ENCODE data around the gene LRRC45.
A peak's percentile ranks its signal among the peaks of the same experiment; 100 is the strongest.
"Not testable (repeated sequence)": the region's sequence is repeated elsewhere in the genome, so short reads cannot be mapped to it uniquely, and the experiment has no call there.

The LRRC45 gene

DNA sequence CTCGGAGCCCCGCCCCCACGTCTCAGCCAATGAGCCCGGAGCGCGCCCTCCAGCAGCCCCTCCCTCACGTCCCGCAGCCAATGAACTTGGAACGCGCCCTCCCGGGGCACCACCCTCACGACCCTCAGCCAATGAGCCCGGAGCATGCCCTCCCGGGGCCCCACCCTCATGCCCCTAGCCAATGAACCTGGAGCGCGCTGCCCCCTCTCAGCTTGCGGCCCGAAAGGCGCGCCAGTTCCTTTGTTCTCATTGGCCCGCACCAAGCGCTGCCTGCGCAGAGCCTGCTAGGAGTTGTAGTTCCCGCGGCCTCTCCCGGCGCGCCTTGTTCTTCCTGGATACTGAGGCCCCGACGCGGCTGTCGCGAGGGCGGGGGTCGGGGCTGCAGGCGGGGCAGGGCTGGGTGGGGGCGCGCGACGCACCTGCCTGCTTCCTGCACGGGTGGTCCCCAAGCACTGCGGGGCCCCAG is at the start of gene LRRC45:
Gene LRRC45 (plus strand): TSS at position 325 of the 466 bp plus-strand sequence. CDS start 339 bp downstream, outside the sequence.
- DNase-seq, result peak; percentile 77 to 100 (median 100)

DNA sequence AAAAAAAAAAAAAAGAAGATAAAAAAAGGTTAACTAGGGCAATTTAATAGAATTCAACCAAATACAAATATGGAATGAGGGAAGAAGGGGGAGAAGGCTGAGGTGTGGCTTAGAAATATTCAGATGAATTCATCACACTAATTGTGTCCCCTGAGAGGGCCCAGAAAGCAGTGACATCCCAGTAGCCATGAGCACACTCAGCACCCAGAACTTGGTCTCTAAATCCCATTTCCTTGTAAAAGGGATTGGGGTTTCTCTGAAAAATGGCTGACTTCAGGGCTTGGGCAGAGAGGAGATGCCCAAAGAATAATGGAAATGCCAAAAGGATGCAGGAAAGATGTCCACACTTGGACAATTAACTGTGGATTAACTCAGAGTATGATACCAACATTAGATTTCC is 49.7 kb upstream of the LRRC45 start:
- no peak for DNase-seq

DNA sequence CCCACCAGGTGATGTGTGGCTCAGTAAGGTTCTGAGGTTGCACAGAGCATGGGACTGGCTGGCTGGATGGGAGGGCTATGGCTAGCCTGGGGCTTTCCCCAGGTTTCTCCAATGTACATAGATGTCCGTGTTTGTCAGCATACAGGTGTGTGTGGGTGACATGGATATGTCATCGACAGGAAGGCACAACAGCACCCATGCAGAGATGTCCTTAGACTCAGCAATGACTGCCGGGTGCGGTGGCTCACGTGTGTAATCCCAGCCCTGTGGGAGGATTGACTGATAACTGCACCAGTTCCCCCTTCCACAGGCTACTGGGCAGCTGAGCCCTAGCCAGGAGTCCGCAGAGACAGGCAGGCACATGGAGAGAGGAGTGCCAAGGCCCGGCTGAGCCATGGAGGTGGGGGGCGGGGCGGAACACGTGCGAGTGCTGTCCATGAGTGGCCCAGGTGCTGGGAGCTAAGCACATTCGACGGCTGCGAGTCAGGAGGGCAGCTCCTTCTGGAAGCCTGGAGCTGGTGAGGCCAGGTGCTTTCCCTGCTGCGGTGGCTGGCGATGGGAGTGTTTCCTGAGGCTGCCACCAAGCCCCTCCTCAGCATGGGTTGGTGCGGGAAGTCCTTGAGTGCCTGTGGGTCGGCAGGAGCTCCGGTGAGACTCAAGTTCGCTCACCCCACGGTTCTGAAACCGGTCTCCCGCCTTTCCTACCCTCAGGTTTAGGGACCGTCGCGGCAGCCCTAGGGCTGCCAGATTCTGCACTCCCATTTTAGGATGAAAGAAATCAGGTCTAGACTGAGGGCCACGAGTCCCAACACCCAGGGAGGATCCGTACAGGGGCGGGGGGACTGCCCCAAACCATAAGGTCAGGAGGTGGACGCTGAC is 46.5 kb upstream of the LRRC45 start:
- DNase-seq, result no peak

DNA sequence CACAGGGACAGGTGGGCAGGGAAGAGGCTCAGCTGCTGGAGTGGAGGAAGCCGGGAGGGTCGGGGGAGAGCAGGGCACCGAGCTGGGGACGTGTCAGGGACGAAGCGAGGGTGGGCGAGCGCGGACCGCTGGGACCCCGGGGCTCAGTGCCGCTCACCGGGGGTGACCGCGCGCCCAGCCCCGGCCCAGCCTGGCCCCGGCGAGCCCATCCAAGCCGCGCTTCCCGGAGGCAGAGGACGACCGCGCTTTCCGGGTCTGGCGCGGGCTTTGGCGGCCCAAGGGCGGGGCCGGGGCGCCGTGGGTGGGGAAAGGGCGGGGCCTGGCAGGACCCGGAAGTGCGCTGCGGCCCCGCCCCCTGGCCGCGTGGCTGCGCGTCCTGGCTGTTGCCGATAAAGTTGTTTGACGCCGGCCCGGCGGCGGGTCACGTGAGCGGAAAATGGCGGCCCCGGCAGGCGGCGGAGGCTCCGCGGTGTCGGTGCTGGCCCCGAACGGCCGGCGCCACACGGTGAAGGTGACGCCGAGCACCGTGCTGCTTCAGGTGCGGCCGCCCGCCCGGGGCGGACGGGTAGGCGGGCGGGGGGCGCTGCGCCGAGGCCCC is 45.8 kb upstream of the LRRC45 start, which contains the start of gene ASPSCR1:
Gene ASPSCR1 (plus strand): TSS at position 419 of the 598 bp plus-strand sequence. CDS start 18 bp downstream, at position 437.
- peak in 54 of 56 donors; percentile 40 to 91 (median 77) for DNase-seq

DNA sequence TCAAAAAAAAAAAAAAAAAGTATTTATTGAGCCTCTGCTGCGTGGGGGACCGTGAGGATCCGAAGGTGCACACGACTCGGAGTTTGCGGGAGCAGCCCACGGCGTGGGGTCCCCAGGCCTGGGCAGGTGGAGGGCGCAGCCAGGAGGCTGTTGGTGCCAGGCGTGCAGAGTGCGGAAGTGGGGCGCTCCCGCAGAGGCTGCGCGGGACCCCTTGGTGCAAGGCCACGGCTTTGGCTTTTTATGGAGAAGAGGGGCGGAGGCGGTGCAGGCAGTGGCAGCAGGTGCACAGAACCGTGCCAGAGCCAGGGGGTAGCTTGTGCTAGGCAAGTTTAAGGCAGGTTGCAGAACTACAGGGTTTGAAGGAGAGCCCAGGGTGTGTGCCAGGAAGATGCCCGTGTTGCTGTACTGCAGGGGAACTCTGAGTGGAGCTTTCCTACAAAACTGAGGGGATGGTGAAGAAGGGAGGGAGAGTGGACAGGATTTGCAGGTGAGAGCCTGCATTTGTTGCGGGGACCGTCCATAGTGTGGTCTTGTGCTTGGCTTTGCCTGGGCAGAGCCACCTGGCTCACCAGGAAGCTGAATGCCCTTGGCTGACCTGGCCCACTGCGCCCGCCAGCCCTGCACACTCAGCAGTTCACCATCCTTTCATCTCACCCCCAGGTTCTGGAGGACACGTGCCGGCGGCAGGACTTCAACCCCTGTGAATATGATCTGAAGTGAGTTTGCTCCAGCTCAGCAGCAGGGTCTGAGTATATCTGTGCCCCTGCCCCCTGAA is 44.4 kb upstream of the LRRC45 start:
- DNase-seq, result no peak

DNA sequence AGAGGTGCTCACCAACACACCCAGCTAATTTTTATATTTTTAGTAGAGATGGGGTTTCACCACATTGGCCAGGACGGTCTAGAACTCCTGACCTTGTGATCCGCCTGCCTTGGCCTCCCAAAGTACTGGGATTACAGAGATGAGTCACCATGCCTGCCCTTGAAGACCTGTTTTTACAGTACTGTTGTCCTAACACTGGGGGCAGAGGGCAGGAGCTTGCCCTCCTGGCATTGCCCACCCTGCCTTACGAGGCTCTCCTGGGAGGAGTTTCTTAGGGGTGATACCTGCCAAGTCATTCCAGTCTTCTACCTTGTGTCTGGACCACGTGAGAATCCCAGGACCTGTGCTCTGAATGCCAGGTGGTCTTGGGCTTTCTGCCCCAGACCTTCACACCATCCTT is 43.0 kb upstream of the LRRC45 start:
- no peak for DNase-seq

DNA sequence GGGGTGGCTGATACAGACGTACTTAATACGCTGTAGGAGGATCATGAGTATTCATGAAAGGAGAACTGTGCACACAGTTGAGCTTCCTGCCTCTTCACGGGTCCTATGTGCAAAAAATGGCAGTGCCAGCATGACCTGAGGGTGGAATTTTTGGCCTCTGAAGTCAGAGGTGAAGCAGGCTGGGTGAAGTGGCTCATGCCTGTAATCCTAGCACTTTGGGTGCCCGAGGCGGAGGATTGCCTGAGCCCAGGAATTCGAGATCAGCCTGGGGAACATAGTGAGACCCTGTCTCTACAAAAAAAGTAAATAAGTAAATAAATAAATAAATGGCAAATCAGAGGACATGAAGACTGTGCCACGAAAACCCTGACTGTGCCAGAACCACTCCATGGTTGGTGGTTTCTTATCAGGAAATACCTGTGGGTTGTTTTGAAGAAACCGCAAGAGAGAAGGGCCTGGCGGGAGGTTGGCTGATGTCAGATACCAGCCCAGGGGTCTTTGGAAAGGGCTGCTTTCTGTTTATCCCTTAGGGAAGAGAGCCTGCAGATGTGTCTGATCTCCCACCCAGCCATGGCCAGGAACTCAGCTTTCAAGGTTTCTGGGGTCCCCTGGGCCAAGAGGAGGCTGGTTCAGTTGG is 42.3 kb upstream of the LRRC45 start:
- DNase-seq, result no peak

DNA sequence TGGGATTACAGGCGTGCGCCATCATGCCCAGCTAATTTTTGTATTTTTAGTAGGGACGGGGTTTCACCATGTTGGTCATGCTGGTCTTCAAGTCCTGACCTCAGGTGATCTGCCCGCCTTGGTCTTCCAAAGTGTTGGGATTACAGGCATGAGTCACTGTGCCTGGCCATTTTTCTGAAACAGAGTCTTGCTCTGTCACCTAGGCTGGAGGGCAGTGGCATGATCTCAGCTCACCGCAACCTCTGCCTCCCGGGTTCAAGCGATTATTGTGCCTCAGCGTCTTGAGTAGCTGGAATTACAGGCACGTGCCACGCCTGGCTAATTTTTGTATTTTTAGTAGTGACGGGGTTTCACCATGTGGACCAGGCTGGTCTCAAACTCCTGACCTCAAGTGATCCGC is 41.6 kb upstream of the LRRC45 start:
- not testable (repeated sequence) for DNase-seq

DNA sequence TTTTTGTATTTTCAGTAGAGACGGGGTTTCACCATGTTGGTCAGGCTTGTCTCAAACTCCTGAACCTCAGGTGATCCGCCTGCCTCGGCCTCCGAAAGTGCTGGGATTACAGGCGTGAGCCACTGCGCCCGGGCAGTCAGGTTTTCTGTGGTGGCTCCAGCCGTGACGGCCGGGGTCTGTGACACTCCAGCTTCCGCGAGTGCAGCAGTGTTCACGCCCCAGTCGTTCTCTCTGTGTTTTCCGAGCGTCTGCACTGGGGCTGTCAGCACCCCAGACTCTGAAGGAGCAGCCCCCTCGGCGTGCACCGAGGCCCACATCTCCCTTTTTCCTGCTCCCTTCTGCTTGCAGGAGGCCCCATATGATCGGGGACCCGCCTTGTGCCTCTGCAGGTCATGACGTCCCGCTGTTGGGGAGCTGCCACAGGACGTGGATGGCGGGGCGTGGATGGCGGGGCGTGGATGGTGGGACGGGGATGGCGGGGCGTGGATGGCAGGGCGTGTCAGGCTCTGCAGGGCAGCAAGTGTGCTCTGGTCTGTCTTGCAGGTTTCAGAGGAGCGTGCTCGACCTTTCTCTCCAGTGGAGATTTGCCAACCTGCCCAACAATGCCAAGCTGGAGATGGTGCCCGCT is 40.0 kb upstream of the LRRC45 start:
- DNase-seq, result no peak

DNA sequence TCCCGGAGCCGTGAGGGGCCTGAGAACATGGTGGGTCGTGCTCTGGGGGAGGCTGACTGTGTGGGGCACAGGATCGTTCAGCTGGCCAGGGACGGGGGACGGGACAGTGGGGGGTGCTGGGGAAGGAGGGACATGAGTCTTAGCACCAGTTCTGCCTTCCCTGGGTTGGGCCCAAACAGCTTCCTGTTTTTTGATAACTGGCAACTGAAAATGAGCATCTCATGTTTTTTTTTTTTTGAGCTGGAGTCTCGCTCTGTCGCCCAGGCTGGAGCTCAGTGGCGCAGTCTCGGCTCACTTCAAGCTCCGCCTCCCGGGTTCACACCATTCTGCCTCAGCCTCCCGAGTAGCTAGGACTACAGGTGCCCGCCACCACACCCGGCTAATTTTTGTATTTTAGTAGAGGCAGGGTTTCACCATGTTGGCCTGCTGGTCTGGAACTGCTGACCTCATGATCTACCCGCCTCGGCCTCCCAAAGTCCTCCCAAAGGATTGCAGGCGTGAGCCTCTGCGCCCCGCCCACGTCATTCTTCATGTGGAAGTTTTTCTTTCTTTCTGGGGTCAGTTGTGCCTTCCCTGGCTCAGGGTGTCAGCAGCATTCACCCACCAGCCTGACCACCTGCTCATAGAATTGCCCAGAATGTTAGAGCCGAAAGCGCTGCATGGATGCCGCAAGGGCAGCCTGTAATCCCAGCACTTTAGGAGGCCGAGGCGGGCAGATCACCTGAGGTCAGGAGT is 39.3 kb upstream of the LRRC45 start:
- no peak for DNase-seq

DNA sequence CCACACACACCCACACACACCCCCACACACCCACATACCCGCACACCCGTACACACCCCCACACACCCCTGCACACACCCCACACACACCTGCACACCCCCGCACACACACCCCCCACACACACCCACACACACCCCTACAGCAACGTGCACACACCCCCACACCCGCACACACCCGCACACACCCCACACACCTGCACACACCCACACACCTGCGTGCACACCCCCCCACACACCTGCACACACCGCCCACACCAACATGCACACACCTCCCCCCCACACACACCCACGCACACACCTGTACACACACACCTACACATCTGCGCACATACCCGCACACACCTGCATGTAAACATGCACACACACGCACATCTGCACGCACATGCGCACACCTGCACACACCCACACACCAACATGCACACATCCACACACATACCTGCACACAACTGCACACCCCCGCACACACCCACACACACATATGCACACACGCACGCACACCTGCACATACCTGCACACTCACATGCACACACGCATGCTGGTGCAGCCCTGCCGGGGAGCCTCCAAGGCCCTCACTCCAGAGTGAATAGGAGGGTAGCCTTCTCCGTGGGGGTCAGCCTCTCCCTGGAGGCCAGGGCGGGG is 38.2 kb upstream of the LRRC45 start:
- DNase-seq, result no peak

DNA sequence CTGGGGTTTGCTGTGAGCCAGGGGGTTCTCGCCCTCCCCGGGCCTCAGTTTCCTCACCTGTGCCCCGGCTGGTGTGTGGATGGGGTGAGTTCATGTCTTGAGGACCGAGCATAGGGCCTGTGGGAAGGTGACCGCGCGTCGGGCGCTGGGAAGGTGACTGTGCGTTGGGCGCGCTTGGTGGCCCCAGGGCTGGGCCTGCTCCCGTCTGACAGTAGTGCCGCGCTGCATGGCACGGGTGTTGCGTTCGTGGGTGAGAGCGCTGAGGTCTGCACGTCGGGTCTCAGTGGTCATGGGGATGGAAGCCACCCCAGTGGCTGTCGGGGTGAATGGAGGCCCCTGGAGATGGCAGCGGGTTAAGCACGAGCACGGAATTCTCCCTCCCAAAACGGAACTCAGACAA is 36.5 kb upstream of the LRRC45 start:
- DNase-seq, result no peak

DNA sequence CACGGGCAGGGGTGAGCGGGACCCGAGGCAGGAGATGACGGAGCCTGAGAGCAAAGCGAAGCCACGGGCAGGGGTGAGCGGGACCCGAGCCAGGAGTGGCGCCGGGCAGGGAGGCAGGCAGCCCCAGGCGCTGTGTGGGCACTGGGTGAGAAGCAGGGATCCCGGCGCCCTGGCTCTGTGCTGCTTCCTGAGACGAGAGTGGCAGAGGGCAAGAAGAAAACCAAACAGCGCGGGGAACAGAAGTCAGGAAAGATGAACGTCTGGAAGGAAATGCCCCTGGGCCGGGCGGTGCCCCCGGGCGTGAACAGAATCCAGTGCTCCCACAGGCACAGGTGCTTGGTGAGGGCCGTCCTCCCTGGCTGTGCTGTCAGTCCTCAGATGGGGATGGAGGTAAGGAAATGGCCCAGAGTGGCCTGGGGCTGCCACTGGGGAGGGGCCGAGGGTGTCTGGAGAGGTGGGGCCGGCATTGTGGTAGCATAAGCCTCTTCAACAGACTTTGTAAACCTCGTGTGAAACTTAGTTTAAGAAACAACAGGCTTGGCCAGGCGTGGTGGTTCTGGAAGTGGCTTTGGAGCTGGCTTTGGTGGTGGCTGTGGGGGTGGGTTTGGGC is 35.8 kb upstream of the LRRC45 start:
- DNase-seq, result no peak

DNA sequence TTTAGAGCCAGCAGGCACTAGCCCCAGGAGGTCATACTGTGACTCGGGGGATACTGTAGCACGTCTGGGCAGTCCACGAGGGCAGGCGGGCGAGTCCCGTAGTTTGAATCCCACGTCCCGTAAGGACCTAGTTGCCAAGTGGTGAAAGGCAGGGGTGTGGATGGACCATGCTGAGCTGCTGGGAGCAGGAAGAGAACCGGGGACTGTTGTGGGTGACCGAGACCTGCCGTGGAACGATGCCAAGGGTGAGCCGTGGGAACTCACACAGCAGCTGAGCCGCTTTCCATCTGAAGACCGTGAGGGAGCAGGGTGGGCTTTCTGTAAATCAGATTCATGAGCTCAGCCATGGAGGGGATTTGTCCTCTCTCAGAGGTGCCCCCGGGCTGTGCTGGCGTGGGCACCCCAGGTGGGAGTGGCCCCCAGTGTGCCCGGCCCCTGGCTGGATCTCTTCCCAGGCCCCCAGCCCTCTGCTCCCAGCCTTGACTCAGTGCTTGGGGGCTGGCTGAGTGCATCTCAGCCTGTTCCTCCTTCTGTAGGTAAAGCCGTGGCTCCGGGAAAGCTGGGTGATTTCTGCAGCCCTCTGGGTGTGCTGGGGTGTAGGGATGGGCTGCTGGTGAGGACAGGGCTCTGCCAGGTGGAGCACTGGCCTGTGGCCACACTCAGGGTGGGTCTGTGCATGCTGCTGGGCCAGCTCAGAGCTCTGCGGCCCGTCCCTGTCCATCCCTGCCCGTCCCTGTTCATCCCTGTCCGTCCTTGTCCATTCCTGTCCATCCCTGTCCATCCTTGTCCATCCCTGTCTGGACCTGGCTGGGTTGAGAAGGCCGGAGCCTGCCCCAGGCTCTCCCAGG is 32.0 kb upstream of the LRRC45 start:
- no peak for DNase-seq

DNA sequence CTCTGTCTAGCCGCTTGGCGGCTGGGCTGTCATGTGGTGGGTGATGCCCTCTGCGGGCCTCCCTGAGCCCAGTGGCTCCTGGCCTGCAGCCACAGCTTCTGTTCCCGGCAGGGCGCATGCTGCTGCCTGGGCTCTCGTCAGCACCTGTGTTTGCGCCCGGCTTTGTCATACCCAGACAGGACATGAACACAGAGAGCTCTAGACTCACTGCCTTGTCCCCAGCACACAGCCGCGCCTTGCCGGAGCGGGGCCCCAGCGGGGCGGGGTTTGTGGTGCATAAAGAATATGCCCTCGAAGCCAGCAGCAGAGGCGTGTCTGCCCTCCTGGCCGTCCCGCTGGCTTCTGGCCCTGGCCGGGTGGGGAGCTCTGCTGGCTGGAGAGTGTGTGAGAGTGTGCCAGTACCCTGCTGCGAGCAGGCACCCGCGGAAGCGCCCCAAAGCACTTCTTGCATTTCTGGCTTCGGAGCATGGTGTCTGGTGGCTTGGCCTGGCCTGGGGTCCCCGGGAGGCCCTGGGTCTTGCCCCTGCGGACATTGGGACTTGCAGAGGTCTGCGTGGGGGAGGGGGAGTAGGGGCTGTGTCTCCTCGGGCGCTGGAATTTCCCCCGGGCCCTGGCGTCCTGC is 31.3 kb upstream of the LRRC45 start:
- DNase-seq, result peak in 43 of 56 donors; percentile 22 to 90 (median 57)

DNA sequence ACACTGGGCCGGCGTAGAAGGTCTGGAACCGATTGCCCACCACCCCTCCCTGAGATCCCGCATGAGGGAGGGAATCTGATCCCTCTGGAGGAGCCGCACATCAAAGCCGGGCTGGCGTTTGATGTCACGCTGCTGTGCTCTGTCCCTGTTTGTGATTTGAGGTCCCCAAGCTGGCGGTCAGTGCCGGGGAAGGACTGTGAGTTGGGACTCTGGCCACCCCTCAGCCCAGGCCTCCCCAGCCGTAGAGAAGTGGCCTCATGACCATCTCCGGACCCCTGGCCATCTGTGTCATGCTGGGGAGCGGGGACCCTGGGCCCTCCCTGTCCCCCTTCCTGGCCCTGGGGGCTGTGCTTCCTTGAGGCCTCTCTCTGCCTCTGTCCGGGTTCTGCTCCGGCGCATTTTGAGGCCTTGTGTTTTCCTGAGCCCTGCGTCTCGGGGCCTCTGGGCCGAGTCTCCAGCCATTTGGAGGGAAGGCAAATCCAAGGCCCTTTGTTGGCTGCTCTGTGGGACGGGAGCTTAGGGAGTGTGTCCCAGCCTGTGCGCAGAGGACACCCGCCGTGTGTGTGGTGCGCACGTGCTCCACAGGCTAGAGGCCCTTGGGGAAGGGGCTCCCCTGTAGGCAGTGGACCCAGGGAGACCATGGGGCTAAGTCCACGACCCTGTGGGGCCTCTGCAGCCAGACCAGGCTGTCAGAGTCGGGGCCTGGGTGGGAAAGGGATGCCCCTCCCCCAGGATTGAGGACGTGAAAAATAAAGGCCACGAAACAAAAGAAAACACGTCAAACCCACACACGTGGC is 30.6 kb upstream of the LRRC45 start:
- DNase-seq, result no peak

Data from amygdala (tissue), 56 donors.